ENCODE measurements around the gene HSDL1.

DNA sequence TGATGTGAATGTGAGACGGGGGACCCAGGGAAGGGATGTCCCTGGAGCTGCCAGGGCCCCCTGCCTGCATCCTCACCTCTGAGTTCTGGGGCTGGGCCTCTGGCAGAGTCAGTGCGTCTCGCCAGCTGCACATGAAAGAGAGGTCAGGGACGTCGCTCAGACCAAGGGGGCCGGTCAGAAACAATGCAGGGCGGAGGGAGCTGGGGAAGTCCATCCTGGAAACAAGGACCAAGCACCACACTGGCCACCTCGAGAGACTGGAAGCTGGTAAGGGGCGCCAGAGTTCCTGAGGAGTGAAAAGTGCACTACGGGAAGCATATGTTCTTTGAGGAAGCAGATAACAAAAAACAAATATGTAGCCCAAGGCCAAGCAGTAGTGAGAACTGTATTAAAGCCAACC is 39.8 kb upstream of the HSDL1 start:
- TF ChIP-seq, protein P1, sequence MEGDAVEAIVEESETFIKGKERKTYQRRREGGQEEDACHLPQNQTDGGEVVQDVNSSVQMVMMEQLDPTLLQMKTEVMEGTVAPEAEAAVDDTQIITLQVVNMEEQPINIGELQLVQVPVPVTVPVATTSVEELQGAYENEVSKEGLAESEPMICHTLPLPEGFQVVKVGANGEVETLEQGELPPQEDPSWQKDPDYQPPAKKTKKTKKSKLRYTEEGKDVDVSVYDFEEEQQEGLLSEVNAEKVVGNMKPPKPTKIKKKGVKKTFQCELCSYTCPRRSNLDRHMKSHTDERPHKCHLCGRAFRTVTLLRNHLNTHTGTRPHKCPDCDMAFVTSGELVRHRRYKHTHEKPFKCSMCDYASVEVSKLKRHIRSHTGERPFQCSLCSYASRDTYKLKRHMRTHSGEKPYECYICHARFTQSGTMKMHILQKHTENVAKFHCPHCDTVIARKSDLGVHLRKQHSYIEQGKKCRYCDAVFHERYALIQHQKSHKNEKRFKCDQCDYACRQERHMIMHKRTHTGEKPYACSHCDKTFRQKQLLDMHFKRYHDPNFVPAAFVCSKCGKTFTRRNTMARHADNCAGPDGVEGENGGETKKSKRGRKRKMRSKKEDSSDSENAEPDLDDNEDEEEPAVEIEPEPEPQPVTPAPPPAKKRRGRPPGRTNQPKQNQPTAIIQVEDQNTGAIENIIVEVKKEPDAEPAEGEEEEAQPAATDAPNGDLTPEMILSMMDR (conservative IDR thresholded peaks at IDR 0.05; ENCODE audit: low read length) = no peak
- no peak for TF ChIP-seq EZH2phosphoT487 (IDR thresholded peaks at IDR 0.05; ENCODE audit: borderline replicate concordance, low read depth, low read length)

Data from OCI-LY7 (cell line).